Body of pancreas (tissue), 4 donors: ENCODE results near the gene HOXA10.

ENCODE experiments used
- CTCF ChIP-seq, 7 experiments: fragments of 450-650 bp in 4 of 7; fragments of 200-600 bp in 3 of 7; sonication (generic) in 3 of 7; IDR thresholded peaks; one replicate each; pipeline ENCODE4 v1.5.1; 2016 to 2019; ENCODE audit warnings: antibody characterized with exemption in 7 of 7
- POLR2A ChIP-seq, 3 donors: fragments of 450-650 bp; IDR thresholded peaks; one replicate each; pipeline ENCODE4 v1.6.1; 2016; ENCODE audit warnings: antibody characterized with exemption in 3 of 3, mild to moderate bottlenecking in 2 of 3

- TF ChIP-seq CTCF (IDR thresholded peaks at IDR 0.05) (no peak), POLR2A (IDR thresholded peaks at IDR 0.05) (no peak)
Observed at GRCh38 chr7:27123007-27123476, 51.1 kb downstream of the HOXA10 start.
